ENCODE measurements around the gene UNC50.

GRCh38 chr2:98578231-98578630 lies 30.2 kb upstream of the UNC50 start:
- no peak for TF ChIP-seq CTCF (IDR thresholded peaks at IDR 0.05)
- no peak for TF ChIP-seq POLR2A (IDR thresholded peaks at IDR 0.05)
